NCI-H748 (cell line): ENCODE measurements around the gene ASB1.
"Not testable (repeated sequence)": the region's sequence is repeated elsewhere in the genome, so short reads cannot be mapped to it uniquely, and the experiment has no call there.

Experiments
- DNase-seq: peaks from one replicate; lab custom pipeline; 2025; ENCODE audit not compliant: unreplicated experiment; lab: John Stamatoyannopoulos, UW

The ASB1 gene

DNA sequence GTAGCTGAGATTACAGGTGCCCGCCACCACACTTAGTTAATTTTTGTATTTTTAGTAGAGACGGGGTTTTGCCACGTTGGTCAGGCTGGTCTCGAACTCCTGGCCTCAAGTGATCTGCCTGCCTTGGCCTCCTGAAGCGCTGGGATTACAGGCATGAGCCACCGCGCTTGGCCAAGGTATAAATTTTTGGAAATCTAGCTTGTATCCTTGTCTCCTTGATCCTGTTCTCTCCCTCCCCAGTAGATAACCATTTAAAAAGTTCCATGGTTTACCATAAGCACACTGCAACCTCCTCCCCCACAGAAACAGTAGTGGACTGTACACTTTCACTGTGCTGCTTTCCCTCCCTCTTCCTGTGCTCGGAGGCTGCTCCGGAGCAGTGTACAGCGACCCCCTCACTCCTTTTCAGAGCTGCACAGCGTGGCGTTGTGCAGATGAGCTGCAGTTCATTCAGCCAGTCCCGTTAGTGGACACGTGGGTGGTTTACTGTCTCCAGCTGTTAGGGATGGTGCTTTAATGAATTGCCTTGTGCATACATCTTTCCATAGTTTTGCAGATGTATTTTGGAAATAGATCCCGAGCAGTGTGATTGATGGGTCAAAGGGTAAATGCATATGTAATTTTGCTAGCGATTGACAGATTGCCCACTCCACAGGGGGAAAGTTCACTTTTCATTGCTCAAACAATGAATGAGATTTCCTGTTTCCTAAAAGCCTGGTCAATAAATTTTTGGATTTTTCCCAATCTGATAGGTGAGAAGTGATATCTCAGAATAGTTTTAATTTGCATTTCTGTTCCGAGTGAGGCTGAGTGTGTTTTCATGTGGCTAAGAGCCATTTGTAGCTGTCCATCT, 14.8 kb downstream of the ASB1 start:
- DNase-seq, result no peak

DNA sequence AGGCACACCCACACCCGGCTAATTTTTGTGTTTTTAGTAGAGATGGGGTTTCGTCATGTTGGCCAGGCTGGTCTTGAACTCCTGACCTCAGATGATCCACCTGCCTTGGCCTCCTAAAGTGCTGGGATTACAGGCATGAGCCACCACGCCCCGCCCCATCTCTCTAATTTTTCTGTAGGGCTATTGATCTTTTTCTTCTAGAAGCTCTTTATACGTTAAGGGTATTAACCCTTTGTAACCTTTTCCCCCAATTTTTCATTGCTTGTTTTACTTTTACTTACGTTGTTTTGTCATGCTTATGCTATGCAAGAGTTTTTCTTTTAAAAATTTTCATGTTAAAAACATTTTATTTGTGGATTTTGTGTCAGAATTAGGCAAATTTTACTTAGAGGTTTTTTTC, 15.5 kb downstream of the ASB1 start:
- DNase-seq, result not testable (repeated sequence)

DNA sequence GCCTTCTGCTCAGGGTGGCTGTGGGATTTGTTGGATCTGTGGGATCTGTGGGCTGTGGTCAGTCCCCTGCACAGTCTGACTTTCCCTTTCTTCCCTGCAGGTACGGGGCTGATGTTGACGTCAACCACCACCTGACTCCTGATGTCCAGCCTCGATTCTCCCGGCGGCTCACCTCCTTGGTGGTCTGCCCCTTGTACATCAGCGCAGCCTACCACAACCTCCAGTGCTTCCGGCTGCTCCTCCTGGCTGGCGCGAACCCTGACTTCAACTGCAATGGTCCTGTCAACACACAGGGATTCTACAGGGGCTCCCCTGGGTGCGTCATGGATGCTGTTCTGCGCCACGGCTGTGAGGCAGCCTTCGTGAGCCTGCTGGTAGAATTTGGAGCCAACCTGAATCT, 17.5 kb downstream of the ASB1 start:
- DNase-seq, result no peak

DNA sequence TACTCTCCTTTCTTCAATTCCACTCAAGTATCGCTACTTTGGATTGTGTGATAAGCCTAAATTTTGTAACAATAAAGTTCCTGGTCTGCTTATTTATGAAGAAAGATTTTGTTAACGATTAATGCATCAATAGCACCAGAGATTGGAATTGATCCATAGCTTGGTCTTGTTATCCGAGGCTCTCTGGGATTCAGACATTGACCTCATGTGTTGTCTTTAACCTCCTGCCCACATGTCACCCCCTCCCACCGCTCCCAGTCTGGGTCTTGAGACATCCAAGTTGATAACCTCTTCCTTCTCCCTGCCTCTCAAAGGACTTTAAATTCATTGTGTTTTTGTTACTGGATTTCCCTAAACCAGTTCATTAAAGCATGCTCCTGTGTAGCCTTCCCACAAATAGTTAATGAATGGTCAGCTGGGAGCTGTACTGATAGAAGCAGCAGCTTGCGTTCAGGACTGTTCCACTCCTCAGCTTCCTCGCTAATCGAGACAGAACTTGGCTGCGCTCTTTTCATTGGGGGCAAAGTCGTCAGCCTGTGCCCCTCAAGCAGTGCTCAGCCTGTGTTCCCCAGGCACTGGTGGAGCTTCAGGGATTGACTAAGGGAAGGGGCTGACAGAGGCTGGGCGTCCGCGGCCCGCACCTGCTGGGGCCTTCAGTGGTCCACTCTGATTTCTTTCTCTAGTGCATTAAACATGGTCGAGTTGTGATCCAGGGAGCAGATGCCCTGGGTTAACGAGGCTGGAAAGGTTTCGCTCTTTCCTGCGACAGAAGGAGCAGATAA, 18.9 kb downstream of the ASB1 start:
- DNase-seq, result no peak

DNA sequence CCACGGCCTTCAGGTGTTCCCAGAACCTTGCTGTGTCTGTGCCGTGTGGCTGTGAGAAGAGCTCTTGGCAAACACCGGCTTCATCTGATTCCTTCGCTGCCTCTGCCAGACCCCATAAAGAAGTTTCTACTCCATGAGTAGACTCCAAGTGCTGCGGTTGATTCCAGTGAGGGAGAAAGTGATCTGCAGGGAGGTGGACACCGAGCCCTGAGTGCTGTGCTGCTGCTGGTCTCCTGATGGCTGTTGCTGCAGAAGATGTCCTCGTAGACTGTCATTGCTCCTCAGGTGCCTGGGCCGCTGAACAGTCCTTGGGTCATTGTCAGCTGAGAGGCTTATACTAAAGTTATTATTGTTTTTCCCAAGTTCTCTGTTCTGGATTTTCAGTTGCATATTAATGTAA, 19.6 kb downstream of the ASB1 start:
- no peak for DNase-seq

DNA sequence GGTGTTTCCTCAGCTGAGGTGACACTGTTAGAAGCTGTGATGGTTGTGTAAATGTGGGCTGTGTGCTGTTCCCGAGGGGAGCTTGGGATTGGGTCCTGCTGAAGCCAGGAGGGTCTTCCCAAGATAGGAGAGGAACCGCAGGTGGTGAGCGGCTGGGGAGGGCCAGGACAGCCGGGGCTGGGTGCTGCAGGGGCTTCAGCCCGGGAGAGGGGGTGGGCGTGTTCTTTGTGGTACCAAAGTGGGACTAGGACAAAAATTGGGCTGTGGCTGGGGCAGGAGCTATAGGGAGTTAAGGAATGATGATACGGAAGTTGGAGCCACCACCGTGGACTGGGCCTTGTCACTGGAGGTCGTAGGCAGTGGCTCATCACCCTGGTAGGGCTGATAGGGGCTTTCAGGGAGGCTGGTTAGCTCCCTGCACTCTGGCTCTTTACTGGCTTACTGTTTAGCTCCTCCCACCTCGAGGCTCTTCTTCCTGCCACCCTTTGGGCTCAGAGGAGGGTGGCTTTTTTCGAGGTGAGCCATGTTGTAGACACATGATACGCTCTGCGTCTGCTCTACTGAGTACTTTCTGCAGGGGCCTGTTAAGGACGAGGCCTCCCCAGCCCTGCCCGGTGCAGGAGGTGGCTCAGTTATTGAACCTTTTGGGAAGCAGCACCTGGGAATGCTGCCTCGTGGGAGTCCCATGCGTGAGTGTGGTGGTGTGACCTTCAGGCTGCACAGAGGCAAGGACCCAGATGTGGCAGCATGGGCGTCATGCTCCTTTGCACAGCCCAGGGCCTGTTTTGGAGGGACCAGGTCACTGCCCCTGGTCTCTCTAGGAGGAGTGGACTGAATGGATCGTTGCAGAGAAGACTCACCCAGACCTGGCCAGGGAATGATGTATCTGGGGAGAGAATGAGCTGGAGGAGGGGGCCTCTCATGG, 21.6 kb downstream of the ASB1 start:
- DNase-seq, result no peak

DNA sequence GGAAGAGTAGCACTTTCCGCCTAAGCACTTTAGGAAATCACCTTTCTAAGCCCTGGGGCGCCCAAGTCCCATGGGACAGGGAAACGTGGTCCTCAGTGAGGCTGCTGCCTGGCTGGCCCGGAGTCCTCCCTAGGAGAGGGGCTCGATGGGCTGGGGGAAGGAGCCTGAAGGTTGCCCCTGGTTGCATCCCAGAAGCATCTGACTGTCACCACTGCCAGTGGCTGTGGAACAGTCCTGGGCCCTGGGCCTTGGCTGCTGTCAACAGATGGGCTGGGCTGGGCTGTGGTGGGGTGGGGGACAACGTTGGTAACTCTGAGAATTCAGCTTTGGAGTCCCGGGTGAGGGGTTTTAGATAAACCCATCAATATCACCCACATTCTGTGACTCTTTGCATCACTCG, 22.5 kb downstream of the ASB1 start:
- no peak for DNase-seq

DNA sequence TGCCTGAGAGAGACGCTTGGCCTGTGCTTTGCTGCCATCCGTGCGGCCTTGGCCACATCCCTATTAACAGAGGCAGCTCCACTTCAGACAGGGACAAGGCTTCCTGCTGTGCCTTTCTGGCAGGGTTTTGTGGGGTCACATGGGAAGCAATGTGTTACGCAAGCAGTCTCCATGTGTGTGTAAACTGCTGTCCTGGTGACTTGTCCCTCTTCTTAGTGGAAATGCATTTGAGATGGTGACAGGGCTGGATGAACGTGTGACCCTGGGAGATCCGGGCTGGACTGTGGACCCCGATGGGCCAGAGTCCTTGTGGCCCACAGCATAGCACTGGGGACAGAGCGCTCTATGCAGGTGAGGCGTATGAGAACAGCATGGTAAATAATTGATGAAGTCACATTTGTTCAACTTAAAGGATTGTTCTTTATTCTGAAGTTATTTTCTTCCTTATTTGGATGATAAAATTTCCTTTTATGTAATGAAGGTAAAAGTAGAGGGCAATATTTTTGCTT, 23.2 kb downstream of the ASB1 start:
- DNase-seq, result no peak

DNA sequence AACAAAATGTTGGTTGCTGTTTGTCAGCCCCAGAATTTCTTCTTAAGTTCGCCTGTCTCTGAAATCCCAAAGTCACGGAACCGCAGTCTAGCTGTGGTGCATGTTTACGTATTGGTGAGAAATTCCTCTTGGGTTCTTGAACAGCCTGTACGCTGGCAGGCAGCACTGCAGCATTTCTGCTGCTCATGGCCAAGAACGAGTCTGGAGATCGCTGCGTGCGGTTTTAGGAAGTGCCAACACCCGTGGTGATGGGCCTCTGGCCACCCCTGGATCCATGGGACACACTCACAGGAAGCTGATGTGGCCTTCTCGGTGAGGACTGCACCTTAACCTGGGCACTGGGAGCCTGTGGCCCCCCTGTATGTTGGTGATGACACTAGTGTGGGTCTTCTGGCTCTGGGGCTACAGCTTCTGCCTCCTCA, 23.7 kb downstream of the ASB1 start:
- no peak for DNase-seq

DNA sequence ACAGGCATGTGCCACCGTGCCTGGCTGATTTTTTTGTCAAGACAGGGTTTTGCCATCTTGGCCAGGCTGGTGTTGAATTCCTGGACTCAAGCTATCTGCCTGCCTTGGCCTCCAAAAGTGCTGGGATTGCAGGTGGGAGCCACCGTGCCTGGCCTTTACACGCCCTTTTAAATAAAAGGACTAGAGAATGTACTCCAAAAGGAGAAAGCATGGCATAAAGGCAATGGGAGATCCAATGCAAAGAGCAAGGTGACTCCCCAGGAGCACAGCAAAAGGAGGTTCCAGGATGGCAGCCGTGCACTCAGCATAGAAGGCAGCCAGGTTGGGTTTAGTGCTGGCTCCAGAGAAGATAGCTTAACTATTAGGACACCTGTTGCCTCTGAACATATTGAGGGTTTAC, 27.1 kb downstream of the ASB1 start:
- DNase-seq, result no peak

DNA sequence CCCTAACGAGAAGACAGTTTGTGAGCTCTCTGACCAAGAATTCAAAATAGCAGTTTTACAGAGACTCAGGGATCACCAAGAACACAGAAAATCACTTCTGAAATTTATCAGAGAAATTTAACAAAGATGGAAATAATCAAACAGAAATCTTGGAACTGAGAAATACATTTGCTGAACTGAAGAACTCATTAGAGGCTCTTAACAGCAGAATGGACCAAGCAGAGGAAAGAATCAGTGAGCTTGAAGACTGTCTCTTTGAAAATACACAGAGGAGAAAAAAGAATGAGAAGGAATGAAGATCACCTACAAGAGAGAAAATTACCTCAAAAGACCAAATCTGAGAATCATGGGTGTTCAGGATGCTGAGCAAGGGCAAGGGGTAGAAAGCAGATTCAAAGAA, 29.7 kb downstream of the ASB1 start:
- no peak for DNase-seq

DNA sequence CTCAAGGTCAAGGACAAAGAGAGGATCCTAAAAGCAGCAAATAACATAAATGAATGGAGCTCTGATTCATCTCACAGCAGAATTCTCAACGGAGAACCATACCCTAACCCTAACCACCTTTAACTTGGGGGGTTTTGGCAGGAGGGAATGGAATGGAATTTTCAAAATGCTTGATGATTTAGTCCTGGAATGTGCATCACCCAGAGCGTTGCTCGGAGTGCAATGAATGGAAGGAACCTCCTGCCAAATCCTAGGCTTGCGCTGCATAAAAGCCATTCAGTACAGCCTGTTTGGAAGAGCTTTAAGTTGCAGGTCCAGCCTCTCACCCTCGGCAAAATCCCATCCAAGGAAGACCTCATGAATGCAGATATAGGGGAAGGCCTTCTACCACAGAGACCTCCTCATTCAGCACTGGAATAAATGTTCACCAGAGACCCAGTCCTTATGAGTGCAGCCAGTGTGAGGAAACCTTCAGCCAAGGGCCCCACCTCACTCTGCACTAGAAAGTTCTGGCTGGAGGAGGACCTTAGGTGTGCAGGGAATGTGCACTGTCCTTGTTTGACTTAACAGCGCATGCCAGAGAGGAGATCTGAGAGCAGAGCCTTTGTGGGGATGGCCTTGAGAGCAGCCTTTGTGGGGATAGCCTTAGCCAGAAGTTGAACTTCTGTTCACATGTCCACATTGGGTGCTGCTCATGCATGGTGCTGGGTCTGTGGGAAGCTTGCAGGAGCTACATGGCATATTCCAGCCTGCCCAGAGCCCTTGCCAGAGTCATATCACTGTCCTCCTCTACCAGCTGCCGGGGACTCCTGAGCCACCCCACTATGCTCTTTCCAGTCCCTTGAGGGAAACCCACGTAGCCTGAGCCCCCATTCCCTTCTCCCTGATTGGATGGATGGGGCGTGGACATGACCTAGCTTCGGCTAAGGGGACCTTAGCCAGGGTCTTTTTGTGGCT, 30.5 kb downstream of the ASB1 start:
- no peak for DNase-seq

DNA sequence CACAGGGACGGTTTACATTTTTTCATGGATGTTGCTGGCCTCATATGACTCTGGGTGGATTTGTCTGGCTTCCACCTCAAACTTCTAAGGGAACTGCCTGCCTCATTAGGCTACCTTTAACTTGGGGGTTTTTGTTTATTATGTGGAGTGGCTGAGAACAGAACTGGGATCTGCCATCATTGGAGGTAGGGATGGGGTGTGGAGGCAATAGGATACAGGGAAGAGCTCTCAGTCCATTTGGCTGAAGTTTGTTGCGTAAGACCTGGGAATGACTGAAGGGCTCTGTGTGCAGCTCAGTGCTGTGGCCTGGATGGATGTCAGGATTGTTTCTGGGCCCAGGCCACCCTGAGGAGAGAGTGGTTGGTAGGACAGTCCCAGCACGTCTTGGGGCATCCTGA, 31.2 kb downstream of the ASB1 start:
- DNase-seq, result no peak

DNA sequence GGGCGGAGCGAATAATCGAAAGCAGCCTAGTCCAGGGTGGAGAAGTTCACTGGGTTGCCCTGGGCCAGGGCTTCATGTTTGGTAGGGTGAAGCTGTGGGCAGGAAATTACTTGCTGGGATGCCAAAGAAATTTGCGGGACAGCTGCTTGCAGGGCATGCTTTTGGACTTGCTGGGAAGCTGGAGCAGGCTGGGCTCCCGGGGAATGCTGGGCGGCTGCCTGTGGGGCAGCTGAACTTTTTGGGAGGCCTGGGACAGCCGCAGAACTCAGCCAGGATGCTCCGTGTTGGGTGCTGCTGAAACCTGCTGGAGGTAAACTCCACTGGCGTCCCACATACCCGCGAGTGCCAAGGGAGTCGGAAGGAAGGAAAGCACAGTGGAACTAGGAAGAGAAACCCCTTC, 31.9 kb downstream of the ASB1 start:
- DNase-seq, result no peak

DNA sequence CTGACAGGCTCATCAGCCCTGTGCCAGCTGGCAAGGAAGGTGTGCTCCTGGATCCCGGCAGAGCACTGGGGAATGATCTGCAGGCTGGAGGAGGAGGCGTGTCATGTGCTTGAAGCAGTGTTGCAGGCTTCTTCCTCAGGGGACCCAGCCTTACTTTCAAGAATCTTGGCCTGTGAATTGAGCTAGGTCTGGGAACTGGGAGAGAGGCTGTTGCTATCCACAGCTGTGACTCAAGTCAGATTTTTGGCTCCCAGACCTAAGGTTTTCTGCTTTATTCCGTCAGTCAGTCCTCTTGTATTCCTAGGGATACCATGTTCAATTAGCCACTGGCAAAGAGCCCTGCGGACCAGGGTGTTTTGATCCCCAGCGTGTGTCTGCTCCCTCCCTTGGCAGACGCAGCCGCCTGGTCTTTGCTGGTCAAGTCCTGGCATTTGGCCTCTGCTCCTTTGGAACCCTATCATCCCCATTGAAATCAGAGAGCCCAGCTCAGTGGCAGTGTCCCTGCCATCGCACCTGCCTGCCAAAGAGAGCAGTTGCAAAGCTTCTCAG, 32.4 kb downstream of the ASB1 start:
- no peak for DNase-seq

DNA sequence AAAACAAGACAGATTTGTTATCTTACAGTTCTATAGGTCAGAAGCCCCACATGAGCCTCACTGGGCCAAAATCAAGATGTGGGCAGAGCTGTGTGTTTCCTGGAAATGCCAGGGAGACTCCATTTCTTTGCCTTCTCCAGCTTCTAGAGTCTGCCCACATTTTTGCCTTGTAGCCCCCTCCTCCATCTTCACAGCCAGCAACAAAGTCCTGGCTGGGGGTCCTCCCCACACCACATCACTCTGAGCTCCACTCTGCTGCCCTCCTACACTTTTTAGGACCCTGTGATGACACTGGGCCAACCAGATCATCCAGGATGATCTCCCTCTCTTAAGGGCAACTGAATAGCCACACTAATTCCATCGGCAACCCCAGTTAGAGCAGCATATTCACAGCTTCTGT, 34.3 kb downstream of the ASB1 start:
- DNase-seq, result no peak

DNA sequence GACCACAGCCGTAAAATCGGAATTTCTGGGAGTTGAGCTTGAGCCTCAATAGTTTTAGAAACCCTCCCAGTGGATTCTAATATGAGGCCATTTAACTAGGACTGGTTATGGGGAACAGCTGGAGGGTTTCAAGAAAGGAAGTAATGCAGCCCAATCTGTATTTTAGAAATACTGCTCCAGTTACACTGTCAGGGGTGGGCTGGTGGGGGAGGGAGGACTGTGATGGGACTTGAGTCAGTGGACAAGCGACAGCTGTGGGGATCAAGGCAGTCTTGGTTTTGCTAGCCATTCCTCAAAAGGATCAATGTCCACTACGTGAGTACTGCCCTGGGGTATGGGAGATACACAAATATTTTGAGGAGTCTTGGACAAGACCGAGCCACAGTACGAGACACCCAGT, 34.8 kb downstream of the ASB1 start:
- no peak for DNase-seq

DNA sequence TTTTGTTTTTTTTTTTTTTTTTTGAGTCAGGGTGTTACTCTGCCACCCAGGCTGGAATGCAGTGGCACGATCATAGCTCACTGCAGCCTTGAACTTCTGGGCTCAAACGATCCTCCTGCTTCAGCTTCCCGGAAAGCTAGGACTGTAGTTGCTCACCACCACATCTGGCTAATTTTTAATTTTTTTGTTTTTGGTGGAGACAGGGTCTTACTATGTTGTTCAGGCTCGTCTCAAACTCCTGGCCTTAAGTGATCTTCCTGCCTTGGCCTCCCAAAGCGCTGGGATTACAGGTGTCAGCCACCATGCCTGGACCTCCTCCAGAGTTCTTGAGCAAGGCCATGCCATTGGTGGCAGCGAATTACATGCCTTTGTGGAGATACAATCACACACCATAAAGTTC, 35.2 kb downstream of the ASB1 start:
- no peak for DNase-seq

DNA sequence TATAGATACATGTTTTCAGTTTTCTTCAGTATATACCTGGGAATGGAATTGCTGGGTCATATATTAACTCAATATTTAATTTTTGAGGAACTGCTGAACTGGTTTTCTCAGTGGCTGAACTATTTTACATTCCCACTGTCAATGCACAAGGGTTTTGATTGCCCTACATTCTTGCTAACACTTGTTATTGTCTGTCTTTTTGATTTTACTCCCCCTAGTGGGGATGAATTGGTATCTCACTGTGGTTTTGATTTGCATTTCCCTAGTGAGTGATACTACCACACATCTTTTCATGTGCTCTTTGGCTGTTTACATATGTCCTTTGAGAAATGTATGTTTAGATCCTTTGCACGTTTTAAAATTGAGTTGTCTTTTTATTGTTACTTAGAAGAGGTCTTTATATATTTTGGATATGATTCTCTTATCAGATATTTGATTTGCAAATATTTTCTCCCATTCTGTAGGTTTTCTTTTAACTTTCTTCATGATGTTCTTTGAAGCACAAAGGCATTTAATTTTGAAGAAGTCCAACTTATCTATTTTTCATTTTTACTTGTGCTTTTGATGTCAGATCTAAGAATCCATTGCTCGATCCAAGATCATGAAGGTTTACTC, 36.2 kb downstream of the ASB1 start:
- DNase-seq, result peak; percentile 64
